HG03045 (cell line): ENCODE data around the gene ICE1.
"Not testable (repeated sequence)": the region's sequence is repeated elsewhere in the genome, so short reads cannot be mapped to it uniquely, and the experiment has no call there.

Source experiments
- ATAC-seq: cut with Tn5 transposase; IDR thresholded peaks from one replicate; pipeline ENCODE4 v1.9.1; 2021; ENCODE audit warnings: mild to moderate bottlenecking, moderate library complexity; ENCODE audit not compliant: unreplicated experiment

The ICE1 gene

DNA sequence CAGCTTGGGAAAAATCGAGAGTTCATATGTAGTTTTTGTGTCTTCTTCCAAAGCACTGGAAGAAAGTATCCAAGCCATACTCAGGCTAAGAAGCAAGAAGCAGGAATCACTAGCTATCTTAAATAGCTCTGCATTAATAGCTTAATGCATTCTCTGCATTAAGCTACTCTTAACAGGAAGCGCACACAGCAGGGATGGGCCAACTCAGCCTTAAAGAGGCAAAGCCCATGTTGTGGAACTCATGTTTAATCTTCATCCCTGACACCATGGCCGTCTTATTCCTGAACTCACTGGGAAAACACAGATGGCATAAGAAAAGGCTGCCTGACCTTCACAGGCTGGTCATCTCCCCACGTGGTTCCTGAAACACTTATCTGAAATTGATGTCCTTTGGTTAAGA lies 18.7 kb upstream of the ICE1 start:
- no peak for ATAC-seq

DNA sequence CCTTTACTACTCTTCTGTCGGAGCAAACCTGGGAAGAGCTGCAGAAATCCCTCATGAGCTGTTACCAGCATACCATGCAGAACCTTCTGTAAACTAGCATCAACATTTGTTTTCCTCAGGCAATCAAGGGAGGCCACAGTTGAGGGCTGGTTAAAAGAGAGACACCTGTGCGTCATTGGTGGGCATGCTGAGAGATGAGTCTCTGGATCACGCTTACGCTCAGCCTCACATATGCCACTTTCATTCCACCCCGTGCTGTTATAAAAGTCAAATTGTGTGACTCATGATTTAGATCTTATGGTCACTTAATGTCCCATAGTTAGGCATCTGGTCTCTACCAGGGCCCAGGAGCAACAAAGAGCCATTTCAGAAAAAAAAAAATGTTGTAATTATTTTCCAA lies 18.1 kb upstream of the ICE1 start:
- ATAC-seq = no peak

DNA sequence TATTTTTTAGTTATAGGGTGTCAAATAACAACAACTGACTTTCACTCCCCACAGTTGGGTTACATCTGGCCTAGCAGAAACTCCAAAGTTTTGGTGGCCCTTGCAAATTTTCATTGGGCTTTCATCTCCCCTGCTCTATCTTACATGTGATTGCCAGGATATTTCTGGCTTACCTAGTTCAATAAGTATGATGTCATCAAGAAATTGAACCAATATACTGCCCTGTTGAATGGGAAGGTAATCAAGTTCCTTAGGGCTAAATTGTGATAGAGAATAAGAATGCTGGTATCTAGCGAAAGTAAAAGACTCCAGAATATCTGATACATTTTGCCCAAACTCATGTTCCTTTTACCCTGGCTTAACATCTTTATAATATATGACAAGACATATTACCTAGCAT lies 17.0 kb upstream of the ICE1 start:
- no peak for ATAC-seq

DNA sequence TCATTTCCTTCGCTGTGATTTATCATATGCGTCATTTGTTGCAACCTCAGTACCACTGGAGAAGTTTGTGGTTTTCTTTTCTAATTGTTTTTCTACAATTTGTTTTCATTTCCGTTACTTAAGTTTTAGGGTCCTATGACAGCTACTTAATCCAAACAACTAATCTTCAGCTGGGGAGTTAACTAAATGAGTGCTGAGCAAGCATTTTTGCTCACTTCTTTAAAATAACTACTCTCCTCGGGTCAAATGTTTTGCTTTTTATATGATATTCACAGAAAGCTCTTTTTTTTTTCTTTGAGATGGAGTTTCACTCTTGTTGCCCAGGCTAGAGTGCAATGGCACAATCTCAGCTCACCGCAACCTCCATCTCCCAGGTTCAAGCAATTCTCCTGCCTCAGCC lies 14.6 kb upstream of the ICE1 start:
- ATAC-seq = no peak

DNA sequence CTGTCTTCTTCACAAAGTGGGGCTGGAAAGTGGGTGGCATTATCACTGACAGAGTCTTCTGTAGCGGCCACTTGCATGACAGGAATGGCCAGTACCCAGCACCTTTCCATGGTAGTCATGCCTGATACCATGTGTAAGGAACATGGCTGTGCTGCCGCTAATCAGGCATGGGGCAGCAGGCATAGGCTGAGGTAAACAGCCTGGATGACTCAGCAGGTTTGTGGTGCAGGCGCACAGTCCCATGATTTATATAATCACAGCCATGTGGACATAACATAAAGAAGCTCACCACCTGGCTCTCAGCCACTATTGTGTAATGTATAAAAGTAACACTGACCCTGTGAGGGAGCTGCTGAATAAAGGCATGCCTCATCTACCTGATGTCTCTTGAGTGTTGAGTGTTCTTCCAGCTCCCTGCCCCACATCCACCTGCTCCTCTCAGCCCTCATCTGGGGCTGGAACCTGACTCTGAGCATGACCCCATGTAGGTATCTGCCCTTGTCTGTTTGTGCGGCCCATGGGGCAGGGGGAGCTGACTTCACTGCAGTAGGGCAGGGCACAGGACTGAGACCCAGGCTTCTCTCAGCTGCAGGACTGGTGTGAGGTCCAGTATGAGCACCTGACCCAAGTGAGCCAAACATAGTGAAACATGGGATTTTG lies 13.2 kb upstream of the ICE1 start:
- ATAC-seq = no peak

GRCh38 chr5:5413856-5414255 lies 8.6 kb upstream of the ICE1 start:
- ATAC-seq = not testable (repeated sequence)

- no peak for ATAC-seq
Measured at GRCh38 chr5:5414999-5415398, 7.5 kb upstream of the ICE1 start.

DNA sequence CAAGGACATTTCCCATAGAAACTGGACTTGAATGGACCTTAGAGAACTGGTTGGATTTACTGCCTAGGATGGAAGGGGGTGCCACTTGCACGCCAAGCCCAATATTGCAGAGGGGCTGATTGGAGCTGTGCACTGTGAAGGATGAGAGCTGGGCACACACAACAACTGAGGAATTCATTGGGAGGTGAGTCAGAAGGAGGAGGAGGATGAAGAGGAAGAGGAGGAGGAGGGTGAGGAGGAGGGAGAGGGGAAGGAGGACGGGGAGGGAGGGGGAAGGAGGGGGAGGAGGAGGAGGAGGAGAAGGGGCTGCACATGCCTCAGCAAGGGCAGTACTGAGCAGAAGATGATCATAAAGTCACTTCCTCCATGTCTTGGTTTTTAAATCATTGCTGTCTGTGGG lies 5.7 kb upstream of the ICE1 start:
- ATAC-seq = no peak

DNA sequence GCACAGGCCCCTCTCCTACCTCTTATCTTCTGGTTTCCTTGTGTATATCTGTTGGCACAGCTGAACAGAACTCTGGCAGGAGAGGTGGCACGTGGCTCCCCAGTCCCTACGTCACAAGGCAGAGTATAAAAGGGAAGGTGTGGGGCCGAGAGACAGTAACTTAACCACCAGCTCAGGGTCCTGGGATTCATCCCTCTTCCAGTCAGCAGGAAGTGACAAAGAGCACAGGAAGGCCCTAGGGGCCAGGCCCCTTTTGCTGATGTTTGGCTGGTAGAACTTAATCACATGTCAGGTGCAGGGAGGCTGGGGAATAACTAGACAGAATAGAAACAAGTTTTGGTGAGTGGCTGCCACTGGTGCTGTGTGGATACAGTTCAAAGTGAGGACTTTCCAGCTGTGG lies 4.5 kb upstream of the ICE1 start:
- ATAC-seq = no peak

- ATAC-seq = no peak
Measured at GRCh38 chr5:5418764-5419163, 3.7 kb upstream of the ICE1 start.

- ATAC-seq = no peak
Measured at GRCh38 chr5:5419291-5420210, 2.9 kb upstream of the ICE1 start.

DNA sequence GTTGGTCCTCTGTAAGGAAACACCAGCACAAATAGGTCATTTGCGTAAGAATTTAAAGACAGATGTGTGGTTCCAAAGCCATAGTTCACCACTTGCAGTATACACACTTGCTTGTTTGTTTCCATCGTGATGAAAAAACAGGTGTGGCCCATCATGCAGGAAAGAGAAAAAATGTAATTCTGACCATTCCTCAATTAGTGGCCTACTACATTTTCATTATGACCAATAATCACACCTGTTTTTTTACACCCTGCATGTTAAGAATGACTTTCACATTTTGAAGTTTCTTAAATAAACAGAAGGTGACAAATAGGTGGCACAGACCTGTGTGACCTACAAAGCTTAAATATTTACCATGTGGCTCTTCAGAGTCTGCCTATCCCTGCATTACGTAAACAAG lies 2.2 kb upstream of the ICE1 start:
- ATAC-seq = no peak

GRCh38 chr5:5421149-5421960 lies 1.1 kb upstream of the ICE1 start:
- ATAC-seq = no peak

DNA sequence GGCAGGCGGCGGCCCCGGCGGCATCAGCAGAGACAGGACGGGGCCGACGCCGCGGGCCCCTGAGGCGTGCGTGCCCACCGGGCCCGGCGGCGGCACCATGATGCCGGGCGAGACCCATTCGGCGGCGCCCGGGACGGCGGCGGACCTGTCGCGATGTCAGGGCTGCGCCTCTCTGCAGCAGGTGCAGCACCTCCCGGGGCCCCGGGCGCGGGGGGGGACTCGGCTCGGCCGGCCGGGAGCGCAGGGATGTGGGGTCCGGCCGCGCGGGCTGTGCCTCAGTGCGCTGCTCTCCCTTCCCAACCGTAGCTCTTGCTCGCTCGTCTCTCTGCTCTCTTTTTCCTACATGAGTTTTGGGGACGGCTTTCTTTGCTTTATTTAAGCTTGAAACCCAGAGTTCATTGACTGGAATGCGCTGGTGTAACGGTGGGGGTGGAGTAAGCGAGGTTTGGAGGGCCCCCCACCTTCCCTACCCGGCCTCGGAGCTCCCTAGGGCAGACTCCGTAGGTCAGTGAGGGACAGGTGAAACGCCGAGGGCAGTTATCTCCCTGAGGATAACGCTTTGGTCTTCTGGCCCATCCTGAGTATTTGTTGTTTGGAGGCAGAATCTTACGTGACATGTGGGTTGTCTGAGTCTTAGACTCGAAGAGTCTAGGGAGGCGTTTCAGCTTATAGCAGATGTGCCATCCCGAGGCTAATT lies 490 bp downstream of the ICE1 start:
- peak; percentile 22 for ATAC-seq

DNA sequence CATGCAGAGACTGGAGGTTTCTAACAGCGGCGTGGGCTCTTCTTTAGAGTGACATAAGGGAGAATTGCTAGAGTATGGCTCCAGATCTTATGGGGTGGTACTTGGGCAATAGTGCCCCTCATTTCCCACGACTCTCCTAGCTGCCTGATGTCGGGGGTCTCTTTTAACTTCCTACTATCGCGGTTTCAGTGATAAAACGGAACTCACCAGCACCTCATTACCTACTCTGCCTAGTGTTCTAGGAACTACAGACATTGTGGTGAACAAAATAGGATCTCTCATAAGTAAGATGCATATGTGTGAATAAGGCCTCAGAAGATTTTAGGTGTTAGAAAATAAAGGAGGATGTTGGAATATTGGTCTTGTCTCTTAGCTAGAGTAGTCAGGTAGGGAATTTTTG lies 1.1 kb downstream of the ICE1 start:
- ATAC-seq = no peak

DNA sequence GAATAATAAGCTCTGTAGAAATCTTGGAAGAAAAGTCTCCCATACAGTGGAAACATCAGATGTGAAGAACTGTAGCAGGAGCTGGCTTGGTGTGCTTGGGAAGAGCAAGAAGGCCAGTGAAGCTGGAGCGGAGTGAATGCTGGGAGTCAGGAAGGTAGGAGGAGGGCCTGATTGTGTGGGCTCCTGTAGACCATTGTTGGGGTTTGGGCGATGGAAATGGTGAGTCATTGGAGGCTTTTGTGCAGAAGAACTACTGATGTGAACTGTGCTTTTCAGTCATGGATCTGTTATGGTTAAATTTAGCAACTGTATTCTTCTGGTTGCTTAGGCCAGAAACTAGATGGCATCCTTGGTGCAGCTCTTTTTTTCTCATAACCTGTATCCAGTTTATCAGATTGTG lies 2.3 kb downstream of the ICE1 start:
- no peak for ATAC-seq

- no peak for ATAC-seq
Measured at GRCh38 chr5:5430136-5430535, 7.7 kb downstream of the ICE1 start.

GRCh38 chr5:5432020-5432707 lies 9.7 kb downstream of the ICE1 start:
- ATAC-seq = no peak

GRCh38 chr5:5436203-5436760 lies 13.8 kb downstream of the ICE1 start:
- ATAC-seq = no peak
